Loucy (cell line): ENCODE measurements around the gene BAK1.

Source experiments
- EZH2phosphoT487 ChIP-seq: fragments of 200-600 bp; IDR thresholded peaks from 2 replicates; pipeline ENCODE4 v1.6.1; 2018; ENCODE audit warnings: antibody characterized with exemption, mild to moderate bottlenecking, moderate library complexity, borderline replicate concordance
- TF ChIP-seq, protein P1 (sequence below): fragments of 200-600 bp; sonication (generic); conservative IDR thresholded peaks from 2 replicates; pipeline ENCODE4 v1.5.1; 2014; ENCODE audit warnings: mild to moderate bottlenecking, antibody characterized with exemption, low read length

DNA sequence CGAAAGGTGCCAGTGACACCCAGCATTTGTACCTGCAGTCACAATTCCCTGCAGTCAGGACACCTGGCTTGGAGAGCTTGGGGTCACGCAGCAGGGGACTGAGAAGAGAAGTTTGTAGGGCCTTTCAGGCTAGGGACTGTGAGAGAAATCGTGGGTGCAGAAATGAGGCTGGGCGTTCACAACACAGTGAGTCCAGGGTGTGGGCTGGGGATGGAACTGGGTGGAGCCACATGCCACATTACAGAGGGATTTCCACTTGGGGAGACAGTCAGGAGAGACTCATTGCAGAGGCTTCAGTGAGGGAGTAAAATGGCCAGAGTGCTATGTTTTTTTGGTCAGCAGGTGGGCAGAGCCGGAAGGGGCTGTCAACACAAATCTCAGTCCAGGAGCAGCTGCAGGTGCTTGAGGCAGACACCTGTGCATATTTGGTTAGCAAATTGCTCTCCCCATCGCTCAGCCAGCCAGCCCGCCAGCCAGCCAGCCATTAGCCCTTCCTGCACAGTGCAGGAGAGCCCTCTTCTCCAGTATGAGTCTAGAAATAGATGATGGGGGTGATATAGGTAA lies 48.4 kb upstream of the BAK1 start:
- TF ChIP-seq, protein P1, sequence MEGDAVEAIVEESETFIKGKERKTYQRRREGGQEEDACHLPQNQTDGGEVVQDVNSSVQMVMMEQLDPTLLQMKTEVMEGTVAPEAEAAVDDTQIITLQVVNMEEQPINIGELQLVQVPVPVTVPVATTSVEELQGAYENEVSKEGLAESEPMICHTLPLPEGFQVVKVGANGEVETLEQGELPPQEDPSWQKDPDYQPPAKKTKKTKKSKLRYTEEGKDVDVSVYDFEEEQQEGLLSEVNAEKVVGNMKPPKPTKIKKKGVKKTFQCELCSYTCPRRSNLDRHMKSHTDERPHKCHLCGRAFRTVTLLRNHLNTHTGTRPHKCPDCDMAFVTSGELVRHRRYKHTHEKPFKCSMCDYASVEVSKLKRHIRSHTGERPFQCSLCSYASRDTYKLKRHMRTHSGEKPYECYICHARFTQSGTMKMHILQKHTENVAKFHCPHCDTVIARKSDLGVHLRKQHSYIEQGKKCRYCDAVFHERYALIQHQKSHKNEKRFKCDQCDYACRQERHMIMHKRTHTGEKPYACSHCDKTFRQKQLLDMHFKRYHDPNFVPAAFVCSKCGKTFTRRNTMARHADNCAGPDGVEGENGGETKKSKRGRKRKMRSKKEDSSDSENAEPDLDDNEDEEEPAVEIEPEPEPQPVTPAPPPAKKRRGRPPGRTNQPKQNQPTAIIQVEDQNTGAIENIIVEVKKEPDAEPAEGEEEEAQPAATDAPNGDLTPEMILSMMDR: no peak
- TF ChIP-seq EZH2phosphoT487: no peak
